IMR-90 (cell line): ENCODE results near the gene GMFB. TPM values are rescaled to one million over a fixed set of nuclear protein-coding genes. Genes with fewer than 3 reads are reported as not detected.

Source experiments
- ATAC-seq: fragments of 200-7000 bp; cut with Tn5 transposase; 2 replicates; pipeline ENCODE4 v1.9.1; 2020; ENCODE audit warnings: low read depth, mild to moderate bottlenecking, moderate library complexity
- BruUV-seq: library from RNA; stranded (reverse); fragments of 400-500 nt; replicated peaks from 2 replicates; lab custom pipeline; 2021; lab: Mats Ljungman, UMichigan
- CTCF ChIA-PET: fragments of 300-600 bp; formaldehyde crosslinking; extraction: SDS; loops from one replicate; lab custom pipeline; 2021; ENCODE audit warnings: antibody characterized with exemption; lab: Yijun Ruan, JAX
- POLR2A ChIA-PET: fragments of 300-600 bp; sonication (Branson Sonifier 250); formaldehyde crosslinking; loops from one replicate; lab custom pipeline; 2022; ENCODE audit warnings: antibody characterized with exemption; ENCODE audit not compliant: unreplicated experiment; lab: Charles Lee
- DNase-seq: peaks from one replicate; pipeline ENCODE4 v3.0.0; 2013
- H2AFZ ChIP-seq: replicated peaks from 2 replicates; pipeline ENCODE3; 2013; ENCODE audit warnings: low read length, mild to moderate bottlenecking; ENCODE audit not compliant: poor library complexity
- H2AK5ac ChIP-seq: 2 replicates; pipeline ENCODE4 v1.6.1; 2013; ENCODE audit warnings: low read depth, low read length, inconsistent platforms
- H2AK9ac ChIP-seq: replicated peaks from 2 replicates; pipeline ENCODE3; 2013; ENCODE audit warnings: mild to moderate bottlenecking, low read depth, low read length, moderate library complexity; ENCODE audit not compliant: poor library complexity
- H2BK120ac ChIP-seq: 2 replicates; pipeline ENCODE4 v1.6.1; 2013; ENCODE audit warnings: low read depth, low read length, inconsistent platforms
- H2BK15ac ChIP-seq: 3 replicates; pipeline ENCODE4 v1.6.1; 2013; ENCODE audit warnings: low read depth, low read length, inconsistent platforms
- H2BK20ac ChIP-seq: 2 replicates; pipeline ENCODE4 v1.6.1; 2013; ENCODE audit warnings: low read depth, mild to moderate bottlenecking, inconsistent platforms, low read length, moderate library complexity
- H2BK5ac ChIP-seq: 2 replicates; pipeline ENCODE4 v1.6.1; 2013; ENCODE audit warnings: mild to moderate bottlenecking, low read depth, low read length, inconsistent platforms; ENCODE audit not compliant: poor library complexity, severe bottlenecking
- H3K14ac ChIP-seq: replicated peaks from 2 replicates; pipeline ENCODE4 v1.6.1; 2013; ENCODE audit warnings: low read depth, low read length, inconsistent platforms
- H3K18ac ChIP-seq: 2 replicates; pipeline ENCODE4 v1.6.1; 2013; ENCODE audit warnings: low read depth, low read length, control low read depth
- H3K23ac ChIP-seq: 2 replicates; pipeline ENCODE4 v1.6.1; 2013; ENCODE audit warnings: low read depth, low read length, inconsistent platforms
- H3K27ac ChIP-seq: 2 replicates; pipeline ENCODE4 v1.5.1; 2013; ENCODE audit warnings: mild to moderate bottlenecking, control low read depth, low read length; ENCODE audit not compliant: insufficient read depth
- H3K27me3 ChIP-seq: 2 replicates; pipeline ENCODE4 v1.6.1; 2013; ENCODE audit warnings: low read length; ENCODE audit not compliant: control insufficient read depth, insufficient read depth
- H3K36me3 ChIP-seq: 2 replicates; pipeline ENCODE4 v1.6.1; 2013; ENCODE audit warnings: low read length, mixed read lengths; ENCODE audit not compliant: control insufficient read depth, insufficient read depth
- H3K4ac ChIP-seq: 2 replicates; pipeline ENCODE4 v1.6.1; 2013; ENCODE audit warnings: low read depth, low read length, inconsistent platforms
- H3K4me1 ChIP-seq: 2 replicates; pipeline ENCODE4 v1.6.1; 2013; ENCODE audit warnings: low read length, mixed read lengths; ENCODE audit not compliant: control insufficient read depth, insufficient read depth
- H3K4me2 ChIP-seq: 2 replicates; pipeline ENCODE4 v1.6.1; 2013; ENCODE audit warnings: low read depth, mild to moderate bottlenecking, control low read depth, low read length, moderate library complexity
- H3K4me3 ChIP-seq: 2 replicates; pipeline ENCODE4 v1.5.1; 2013; ENCODE audit warnings: low read depth, mild to moderate bottlenecking, control low read depth, low read length, moderate library complexity; ENCODE audit not compliant: insufficient read depth
- H3K56ac ChIP-seq: 2 replicates; pipeline ENCODE4 v1.6.1; 2013; ENCODE audit warnings: low read length, inconsistent platforms; ENCODE audit not compliant: insufficient read depth; ENCODE audit errors: extremely low read depth
- H3K79me1 ChIP-seq, 2 experiments: 2 replicates each; pipeline ENCODE4 v1.6.1; 2013; ENCODE audit warnings: low read length in 2 of 2, inconsistent platforms in 1 of 2, low read depth in 1 of 2
- H3K9ac ChIP-seq: 2 replicates; pipeline ENCODE4 v1.6.1; 2013; ENCODE audit warnings: low read depth, low read length, control low read depth
- H3K9me1 ChIP-seq: 2 replicates; pipeline ENCODE4 v1.6.1; 2013; ENCODE audit warnings: low read length, inconsistent platforms; ENCODE audit not compliant: insufficient read depth
- H3K9me3 ChIP-seq: 2 replicates; pipeline ENCODE4 v1.6.1; 2013; ENCODE audit warnings: low read length; ENCODE audit not compliant: control insufficient read depth, insufficient read depth
- H4K20me1 ChIP-seq: 2 replicates; pipeline ENCODE4 v1.6.1; 2013; ENCODE audit warnings: low read length, inconsistent platforms; ENCODE audit not compliant: insufficient read depth
- H4K5ac ChIP-seq: 2 replicates; pipeline ENCODE4 v1.6.1; 2013; ENCODE audit warnings: mild to moderate bottlenecking, low read depth, low read length, control low read depth
- H4K8ac ChIP-seq, 2 experiments: 2 replicates each; pipeline ENCODE4 v1.6.1; 2013; ENCODE audit warnings: low read depth in 2 of 2, low read length in 2 of 2, control low read depth in 1 of 2, inconsistent platforms in 1 of 2
- H4K91ac ChIP-seq: 2 replicates; pipeline ENCODE4 v1.6.1; 2013; ENCODE audit warnings: low read depth, low read length, inconsistent platforms; ENCODE audit not compliant: insufficient read depth
- BHLHE40 ChIP-seq: fragments of 150-350 bp; IDR thresholded peaks from 2 replicates; pipeline ENCODE4 v1.6.1; 2016; ENCODE audit warnings: mild to moderate bottlenecking, low read depth, low read length
- CHD1 ChIP-seq: IDR thresholded peaks from 2 replicates; pipeline ENCODE4 v1.6.1; 2012; ENCODE audit warnings: low read depth, low read length, improper control_type of control experiment
- POLR2A ChIP-seq: IDR thresholded peaks from 2 replicates; pipeline ENCODE4 v1.6.1; 2012; ENCODE audit warnings: mild to moderate bottlenecking, low read depth, low read length
- WGBS, 2 experiments: methylation state at CpG; one replicate each; pipeline versions ENCODE4 v1.1.5 to v1.1.7; 2013; ENCODE audit warnings: missing lambda C conversion rate in 2 of 2; ENCODE audit not compliant: insufficient read length in 1 of 2; ENCODE audit errors: extremely low coverage in 2 of 2; 5-methylcytosine and 5-hydroxymethylcytosine counted together
- dilution Hi-C: fragments of 300-500 bp; cut with HindIII; formaldehyde crosslinking; loops from one replicate; pipeline ENCODE4 v1.14.3; 2018; ENCODE audit warnings: low sequenced_read_pairs; ENCODE audit not compliant: unreplicated experiment
- in situ Hi-C: fragments of 300-500 bp; cut with MboI; formaldehyde crosslinking; loops from 3 replicates; pipeline ENCODE4 v1.14.3; 2019; ENCODE audit warnings: low sequenced_read_pairs, inconsistent platforms, mixed read lengths
- intact Hi-C: fragments of 100-400 bp; cut with micrococcal nuclease; formaldehyde crosslinking; loops from 2 replicates; pipeline ENCODE4 v1.10.0; 2022
- polyA plus RNA-seq, 3 experiments: library from polyadenylated mRNA; depleted of rRNA; stranded (reverse); fragments of >200 nt; gene quantifications; 2 replicates each; pipeline ENCODE4 v1.2.3, GENCODE V29; 2012; ENCODE audit warnings: low replicate concordance in 1 of 3
- total RNA-seq: library from RNA; depleted of rRNA; stranded (reverse); fragments of >200 nt; gene quantifications from 2 replicates; pipeline ENCODE4 v1.2.3, GENCODE V29; 2012
- TF ChIP-seq, protein P1 (sequence below): conservative IDR thresholded peaks from 2 replicates; pipeline ENCODE4 v1.5.1; 2012; ENCODE audit warnings: mild to moderate bottlenecking, low read depth, low read length, improper control_type of control experiment

The GMFB gene
- total and polyA plus RNA-seq, 2 of the 4 experiments (the other 2 are of a cell fraction), result 22.4 to 59.1 TPM

GRCh38 chr14:54490445-54491175 is 1.8 kb upstream of the GMFB start:
- ChIA-PET CTCF (interaction anchor here (1.0 kb wide), 1 partner anchor 306 kb away, joined by 3 read pairs; no protein-coding TSS in a partner anchor), POLR2A (no interaction called here)
- Histone ChIP-seq H2BK120ac (no peak overlapping the region), H3K36me3 (no peaks in the 10 kb centered on the region), H3K79me1 (peaks cover 6 to 21% of the 10 kb centered on the region in 2 experiments), H4K20me1 (peaks cover 7% of the 10 kb centered on the region; the same call in 1 of the 2 replicates), H3K9me3 (no peaks in the 10 kb centered on the region), H2AK9ac (no peak overlapping the region), H3K9ac (no peak overlapping the region), H3K18ac (no peak overlapping the region), H3K14ac (no peak overlapping the region), H4K91ac (no peak overlapping the region), H3K56ac (no peak overlapping the region), H4K5ac (no peak overlapping the region), H3K23ac (no peak overlapping the region), H3K4me3 (no peak overlapping the region), H2BK15ac (no peak overlapping the region), H3K4me2 (no peak overlapping the region), H2BK20ac (no peak overlapping the region), H2BK5ac (no peak overlapping the region), H2AK5ac (no peak overlapping the region), H3K27ac (no peak overlapping the region), H3K4ac (no peak overlapping the region), H4K8ac (no peak overlapping the region), H3K4me1 (0 out of 2 replicates have a peak, but pooled peaks cover 4% of the 10 kb centered on the region), H3K27me3 (no peaks in the 10 kb centered on the region), H3K9me1 (no peaks in the 10 kb centered on the region), H2AFZ (no peak overlapping the region)
- in situ Hi-C loops, result no loop called here
- BruUV-seq, result no TSS peak
- WGBS, 2 experiments, result no CpG with 5 or more reads among the region's 3 CpGs
- dilution Hi-C loops, result no loop called here
- intact Hi-C loops, result no loop called here
- no peak for TF ChIP-seq POLR2A
- no peak for TF ChIP-seq BHLHE40
- TF ChIP-seq, protein P1, sequence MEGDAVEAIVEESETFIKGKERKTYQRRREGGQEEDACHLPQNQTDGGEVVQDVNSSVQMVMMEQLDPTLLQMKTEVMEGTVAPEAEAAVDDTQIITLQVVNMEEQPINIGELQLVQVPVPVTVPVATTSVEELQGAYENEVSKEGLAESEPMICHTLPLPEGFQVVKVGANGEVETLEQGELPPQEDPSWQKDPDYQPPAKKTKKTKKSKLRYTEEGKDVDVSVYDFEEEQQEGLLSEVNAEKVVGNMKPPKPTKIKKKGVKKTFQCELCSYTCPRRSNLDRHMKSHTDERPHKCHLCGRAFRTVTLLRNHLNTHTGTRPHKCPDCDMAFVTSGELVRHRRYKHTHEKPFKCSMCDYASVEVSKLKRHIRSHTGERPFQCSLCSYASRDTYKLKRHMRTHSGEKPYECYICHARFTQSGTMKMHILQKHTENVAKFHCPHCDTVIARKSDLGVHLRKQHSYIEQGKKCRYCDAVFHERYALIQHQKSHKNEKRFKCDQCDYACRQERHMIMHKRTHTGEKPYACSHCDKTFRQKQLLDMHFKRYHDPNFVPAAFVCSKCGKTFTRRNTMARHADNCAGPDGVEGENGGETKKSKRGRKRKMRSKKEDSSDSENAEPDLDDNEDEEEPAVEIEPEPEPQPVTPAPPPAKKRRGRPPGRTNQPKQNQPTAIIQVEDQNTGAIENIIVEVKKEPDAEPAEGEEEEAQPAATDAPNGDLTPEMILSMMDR, result no peak
- TF ChIP-seq CHD1, result no peak
- no peak for ATAC-seq
- DNase-seq, result no peak
